HepG2 (cell line): ENCODE data around the gene SLC43A1. TPM values are rescaled to one million over a fixed set of nuclear protein-coding genes. Genes with fewer than 3 reads are reported as not detected.
A peak's percentile ranks its signal among the peaks of the same experiment; 100 is the strongest.

Experiments
- CC2D1A ChIP-seq: sonication (generic); formaldehyde crosslinking; IDR thresholded peaks from 2 replicates; pipeline ENCODE4 v1.8.1; 2023; ENCODE audit warnings: mild to moderate bottlenecking, missing genetic modification reagents
- MIER2 ChIP-seq: IDR thresholded peaks from 2 replicates; pipeline ENCODE4 v1.6.1; 2016; ENCODE audit warnings: missing biosample characterization, missing genetic modification reagents
- NFYC ChIP-seq: IDR thresholded peaks from 2 replicates; pipeline ENCODE4 v1.6.1; 2016; ENCODE audit warnings: missing genetic modification reagents, missing compliant biosample characterization
- SALL2 ChIP-seq: sonication (generic); formaldehyde crosslinking; IDR thresholded peaks from 2 replicates; pipeline ENCODE4 v1.8.1; 2023; ENCODE audit warnings: mild to moderate bottlenecking, missing genetic modification reagents, inconsistent platforms
- SMARCE1 ChIP-seq: fragments of 450-650 bp; IDR thresholded peaks from 2 replicates; pipeline ENCODE4 v1.6.1; 2017; ENCODE audit warnings: borderline replicate concordance
- TFAP4 ChIP-seq: sonication (generic); IDR thresholded peaks from 2 replicates; pipeline ENCODE4 v1.6.1; 2016; ENCODE audit warnings: low read depth, borderline replicate concordance
- THRA ChIP-seq: sonication (generic); formaldehyde crosslinking; IDR thresholded peaks from 2 replicates; pipeline ENCODE4 v1.4.0; 2020; ENCODE audit warnings: missing genetic modification reagents, borderline replicate concordance
- ZBTB20 ChIP-seq: sonication (generic); formaldehyde crosslinking; IDR thresholded peaks from 2 replicates; pipeline ENCODE4 v1.8.1; 2023; ENCODE audit warnings: missing genetic modification reagents, low read depth, mild to moderate bottlenecking, borderline replicate concordance
- ZMAT3 ChIP-seq: sonication (generic); formaldehyde crosslinking; conservative IDR thresholded peaks from 2 replicates; pipeline ENCODE4 v1.7.0; 2021; ENCODE audit warnings: missing genetic modification reagents
- ZNF3 ChIP-seq: IDR thresholded peaks from 2 replicates; pipeline ENCODE4 v1.7.0; 2017; ENCODE audit warnings: inconsistent platforms
- ZNF362 ChIP-seq: sonication (generic); formaldehyde crosslinking; IDR thresholded peaks from 2 replicates; pipeline ENCODE4 v1.4.0; 2020; ENCODE audit warnings: missing genetic modification reagents, mild to moderate bottlenecking, borderline replicate concordance
- ZNF383 ChIP-seq: sonication (generic); formaldehyde crosslinking; IDR thresholded peaks from 2 replicates; pipeline ENCODE4 v1.4.0; 2020; ENCODE audit warnings: missing genetic modification reagents, mild to moderate bottlenecking, borderline replicate concordance
- ZNF557 ChIP-seq: sonication (generic); formaldehyde crosslinking; IDR thresholded peaks from 2 replicates; pipeline ENCODE4 v1.4.0; 2020; ENCODE audit warnings: missing genetic modification reagents
- polyA plus RNA-seq, 8 experiments: library from polyadenylated mRNA; depleted of rRNA in 3 of 8; stranded (reverse) in 7 of 8; unstranded in 1 of 8; fragments of >200 nt; fragmentation: Illumina TruSeq in 4 of 8; extraction: Trizol in 4 of 8; gene quantifications; 2 replicates each; pipeline versions ENCODE4 v1.2.1 to v1.2.3, GENCODE V29; 2011 to 2016; ENCODE audit warnings: low read depth in 4 of 8, missing spikeins in 1 of 8, mixed read lengths in 1 of 8; ENCODE audit not compliant: insufficient read depth in 1 of 8
- total RNA-seq, 5 experiments: library from RNA; depleted of rRNA; stranded (reverse); fragments of >200 nt; fragmentation: Illumina TruSeq; extraction: Trizol; gene quantifications; 2 replicates each; pipeline ENCODE4 v1.2.3, GENCODE V29; 2016; ENCODE audit warnings: low read depth in 1 of 5
- TF ChIP-seq, protein P1 (sequence below): sonication (generic); formaldehyde crosslinking; IDR thresholded peaks from 2 replicates; pipeline ENCODE4 v1.5.1; 2020; ENCODE audit warnings: missing genetic modification reagents, mild to moderate bottlenecking, borderline replicate concordance
- TF ChIP-seq, protein P2 (sequence below): sonication (generic); formaldehyde crosslinking; IDR thresholded peaks from 2 replicates; pipeline ENCODE4 v1.4.0; 2020; ENCODE audit warnings: mild to moderate bottlenecking, missing genetic modification reagents
- TF ChIP-seq, protein P3 (sequence below): sonication (generic); formaldehyde crosslinking; IDR thresholded peaks from 2 replicates; pipeline ENCODE4 v1.4.0; 2020; ENCODE audit warnings: missing genetic modification reagents, borderline replicate concordance

Gene SLC43A1
- total and polyA plus RNA-seq, 2 of the 13 experiments (the other 11 are each of a cell fraction or from before 2014, with no cell fraction given), result 72.3 to 87.6 TPM

DNA sequence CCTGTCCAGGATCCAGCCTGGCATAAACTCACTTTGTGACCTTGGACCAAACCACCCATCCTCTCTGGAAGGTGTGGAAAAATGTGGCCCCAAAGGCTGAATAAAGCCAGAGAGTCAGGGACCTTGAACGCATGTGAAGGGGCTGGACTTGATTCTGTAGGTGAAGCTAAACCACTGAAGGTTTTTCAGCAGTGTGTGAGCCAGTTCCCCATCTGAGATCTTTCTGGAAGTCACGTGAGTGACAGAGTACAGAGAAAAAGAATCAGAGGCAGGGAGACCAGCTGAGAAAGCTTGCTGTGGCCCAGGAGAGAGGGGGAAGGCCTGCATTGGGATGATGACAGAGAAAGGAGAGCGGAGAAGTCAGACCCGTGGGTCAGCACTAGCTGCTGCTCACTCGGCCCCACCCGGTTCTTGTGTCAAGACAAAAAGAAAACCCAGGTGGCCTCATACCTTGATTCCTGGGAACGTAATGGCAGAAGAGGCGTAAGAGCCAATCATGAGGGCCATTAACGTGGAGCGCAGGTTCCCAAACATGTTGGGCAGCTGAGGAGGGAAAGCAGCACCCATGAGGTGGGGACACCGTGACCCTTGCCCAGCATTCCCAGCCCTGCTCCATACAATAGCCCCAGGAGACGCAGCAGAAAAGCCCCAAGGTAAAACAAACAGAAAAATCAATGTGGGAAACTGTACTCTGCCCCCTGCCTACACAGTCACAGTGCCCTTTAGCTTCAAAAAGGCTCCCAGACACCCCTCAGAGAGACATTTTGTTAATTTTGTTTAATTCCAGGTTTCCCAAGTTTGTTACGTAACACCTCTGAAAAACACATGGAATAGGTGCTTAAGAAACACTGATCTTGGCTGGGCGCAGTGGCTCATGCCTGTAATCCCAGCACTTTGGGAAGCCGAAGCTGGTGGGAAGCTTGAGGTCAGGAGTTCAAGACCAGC lies 17.9 kb downstream of the SLC43A1 start (continued):
- TF ChIP-seq, protein P1, sequence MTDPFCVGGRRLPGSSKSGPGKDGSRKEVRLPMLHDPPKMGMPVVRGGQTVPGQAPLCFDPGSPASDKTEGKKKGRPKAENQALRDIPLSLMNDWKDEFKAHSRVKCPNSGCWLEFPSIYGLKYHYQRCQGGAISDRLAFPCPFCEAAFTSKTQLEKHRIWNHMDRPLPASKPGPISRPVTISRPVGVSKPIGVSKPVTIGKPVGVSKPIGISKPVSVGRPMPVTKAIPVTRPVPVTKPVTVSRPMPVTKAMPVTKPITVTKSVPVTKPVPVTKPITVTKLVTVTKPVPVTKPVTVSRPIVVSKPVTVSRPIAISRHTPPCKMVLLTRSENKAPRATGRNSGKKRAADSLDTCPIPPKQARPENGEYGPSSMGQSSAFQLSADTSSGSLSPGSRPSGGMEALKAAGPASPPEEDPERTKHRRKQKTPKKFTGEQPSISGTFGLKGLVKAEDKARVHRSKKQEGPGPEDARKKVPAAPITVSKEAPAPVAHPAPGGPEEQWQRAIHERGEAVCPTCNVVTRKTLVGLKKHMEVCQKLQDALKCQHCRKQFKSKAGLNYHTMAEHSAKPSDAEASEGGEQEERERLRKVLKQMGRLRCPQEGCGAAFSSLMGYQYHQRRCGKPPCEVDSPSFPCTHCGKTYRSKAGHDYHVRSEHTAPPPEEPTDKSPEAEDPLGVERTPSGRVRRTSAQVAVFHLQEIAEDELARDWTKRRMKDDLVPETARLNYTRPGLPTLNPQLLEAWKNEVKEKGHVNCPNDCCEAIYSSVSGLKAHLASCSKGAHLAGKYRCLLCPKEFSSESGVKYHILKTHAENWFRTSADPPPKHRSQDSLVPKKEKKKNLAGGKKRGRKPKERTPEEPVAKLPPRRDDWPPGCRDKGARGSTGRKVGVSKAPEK (CRISPR knock-in tag), result no peak
- TF ChIP-seq CC2D1A (CRISPR knock-in tag) (no peak), MIER2 (CRISPR knock-in tag) (no peak), ZMAT3 (CRISPR knock-in tag) (no peak), NFYC (CRISPR knock-in tag) (no peak), ZNF557 (no peak), ZNF3 (CRISPR knock-in tag) (no peak), ZNF383 (CRISPR knock-in tag) (no peak), THRA (CRISPR knock-in tag) (peak; percentile 46; the same call in 1 of the 2 replicates), SALL2 (CRISPR knock-in tag) (no peak), TFAP4 (peak; percentile 37; the same call in 1 of the 2 replicates), ZBTB20 (no peak; the same call in 1 of the 2 replicates), SMARCE1 (no peak), ZNF362 (CRISPR knock-in tag) (peak; percentile 15; the same call in 1 of the 2 replicates)
- TF ChIP-seq, protein P2, sequence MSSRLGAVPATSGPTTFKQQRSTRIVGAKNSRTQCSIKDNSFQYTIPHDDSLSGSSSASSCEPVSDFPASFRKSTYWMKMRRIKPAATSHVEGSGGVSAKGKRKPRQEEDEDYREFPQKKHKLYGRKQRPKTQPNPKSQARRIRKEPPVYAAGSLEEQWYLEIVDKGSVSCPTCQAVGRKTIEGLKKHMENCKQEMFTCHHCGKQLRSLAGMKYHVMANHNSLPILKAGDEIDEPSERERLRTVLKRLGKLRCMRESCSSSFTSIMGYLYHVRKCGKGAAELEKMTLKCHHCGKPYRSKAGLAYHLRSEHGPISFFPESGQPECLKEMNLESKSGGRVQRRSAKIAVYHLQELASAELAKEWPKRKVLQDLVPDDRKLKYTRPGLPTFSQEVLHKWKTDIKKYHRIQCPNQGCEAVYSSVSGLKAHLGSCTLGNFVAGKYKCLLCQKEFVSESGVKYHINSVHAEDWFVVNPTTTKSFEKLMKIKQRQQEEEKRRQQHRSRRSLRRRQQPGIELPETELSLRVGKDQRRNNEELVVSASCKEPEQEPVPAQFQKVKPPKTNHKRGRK (CRISPR knock-in tag), result no peak
- TF ChIP-seq, protein P3, sequence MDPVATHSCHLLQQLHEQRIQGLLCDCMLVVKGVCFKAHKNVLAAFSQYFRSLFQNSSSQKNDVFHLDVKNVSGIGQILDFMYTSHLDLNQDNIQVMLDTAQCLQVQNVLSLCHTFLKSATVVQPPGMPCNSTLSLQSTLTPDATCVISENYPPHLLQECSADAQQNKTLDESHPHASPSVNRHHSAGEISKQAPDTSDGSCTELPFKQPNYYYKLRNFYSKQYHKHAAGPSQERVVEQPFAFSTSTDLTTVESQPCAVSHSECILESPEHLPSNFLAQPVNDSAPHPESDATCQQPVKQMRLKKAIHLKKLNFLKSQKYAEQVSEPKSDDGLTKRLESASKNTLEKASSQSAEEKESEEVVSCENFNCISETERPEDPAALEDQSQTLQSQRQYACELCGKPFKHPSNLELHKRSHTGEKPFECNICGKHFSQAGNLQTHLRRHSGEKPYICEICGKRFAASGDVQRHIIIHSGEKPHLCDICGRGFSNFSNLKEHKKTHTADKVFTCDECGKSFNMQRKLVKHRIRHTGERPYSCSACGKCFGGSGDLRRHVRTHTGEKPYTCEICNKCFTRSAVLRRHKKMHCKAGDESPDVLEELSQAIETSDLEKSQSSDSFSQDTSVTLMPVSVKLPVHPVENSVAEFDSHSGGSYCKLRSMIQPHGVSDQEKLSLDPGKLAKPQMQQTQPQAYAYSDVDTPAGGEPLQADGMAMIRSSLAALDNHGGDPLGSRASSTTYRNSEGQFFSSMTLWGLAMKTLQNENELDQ, result no peak
